ENCODE results near the gene ARAF. TPM values are rescaled to one million over a fixed set of nuclear protein-coding genes. Genes with fewer than 3 reads are reported as not detected.

Gene ARAF
- total RNA-seq (2021; ENCODE audit: unreplicated experiment): 35.4 TPM
- polyA plus RNA-seq (2012): 34.8 and 37.3 TPM in 2 replicates
- Bru-seq, nascent RNA: percentile 70 among the genes with signal in this experiment
- percentile 81 among the genes with signal in this experiment for BruChase-seq, experiment 1, labeled RNA remaining after a 6-hour chase
- BruChase-seq, experiment 2, labeled RNA remaining after a 2-hour chase: percentile 77 among the genes with signal in this experiment
- long read RNA-seq, transcript ARAF-202 (6 exons, 1,271 nt): minor isoform, 5 of 42 reads
- long read RNA-seq, transcript ARAF-203 (16 exons, 2,458 nt): major isoform, 15 of 42 reads
- long read RNA-seq, partial matches to known transcripts: 16 of 42 reads
- long read RNA-seq, other reads (novel, unspliced or antisense): 6 of 42 reads

DNA sequence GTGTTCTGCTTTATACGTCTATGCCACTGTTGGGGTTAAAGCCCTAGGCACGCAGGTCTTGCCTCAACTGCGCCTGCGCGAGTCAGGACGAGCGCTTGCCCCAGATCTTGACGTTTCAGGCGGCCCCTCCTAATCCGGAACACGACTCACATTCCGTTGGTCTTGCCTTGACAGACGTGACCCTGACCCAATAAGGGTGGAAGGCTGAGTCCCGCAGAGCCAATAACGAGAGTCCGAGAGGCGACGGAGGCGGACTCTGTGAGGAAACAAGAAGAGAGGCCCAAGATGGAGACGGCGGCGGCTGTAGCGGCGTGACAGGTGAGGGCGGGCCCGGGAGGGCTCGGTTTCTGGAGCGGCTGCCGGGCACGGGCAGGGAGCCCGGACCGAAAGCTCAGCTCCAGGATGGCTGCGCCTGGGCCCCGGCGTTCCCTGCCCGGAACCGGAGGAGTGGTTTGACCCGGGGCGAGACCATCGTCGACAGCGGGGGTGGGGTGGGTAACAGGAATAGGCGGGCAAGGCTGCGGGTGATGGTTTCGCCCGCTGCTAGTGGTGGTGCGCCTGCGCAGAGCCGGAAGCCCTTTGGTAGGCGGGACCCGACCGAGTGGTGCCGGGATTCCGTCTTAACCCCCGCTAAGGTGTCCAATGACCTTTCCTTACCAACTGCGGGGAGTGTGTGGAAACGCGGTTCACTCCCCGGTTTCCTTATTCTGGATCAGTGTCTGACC is at the start of gene ARAF:
ARAF (plus strand) TSS at position 272 of the 725 bp plus-strand sequence. CDS start 1,763 bp downstream, outside the sequence.
- Histone ChIP-seq H3K27me3 (ENCODE audit: insufficient read depth, low read length) (no peaks in the 10 kb centered on the region), H3K27ac (ENCODE audit: low read depth, low read length) (peak within 1 kb of the TSS; percentile 72), H2AFZ (ENCODE audit: low read depth, low read length, poor library complexity, severe bottlenecking) (no peak within 1 kb of the TSS), H3K4me1 (ENCODE audit: control insufficient read depth in 1 of 2, insufficient read depth in 2 of 2, low read length in 2 of 2) (peaks cover 0 to 15% of the 10 kb centered on the region in 2 experiments; a peak in 1 of 4 replicates), H4K20me1 (ENCODE audit: insufficient read depth) (no peaks in the 10 kb centered on the region), H3K9me2 (ENCODE audit: insufficient read depth) (no peaks in the 10 kb centered on the region), H3K36me3 (ENCODE audit: control insufficient read depth in 1 of 2, insufficient read depth in 2 of 2, low read length in 2 of 2) (peaks cover 0 to 3% of the 10 kb centered on the region in 2 experiments; a peak in 3 of 4 replicates), H3K4me2 (ENCODE audit: low read length) (peak within 1 kb of the TSS; percentile 84), H3K9ac (ENCODE audit: low read length) (peak within 1 kb of the TSS; percentile 74), H3K79me2 (ENCODE audit: insufficient read depth, low read length) (peaks cover 19% of the 10 kb centered on the region), H3K9me3 (ENCODE audit: control insufficient read depth in 1 of 2, insufficient read depth in 1 of 2, low read depth in 1 of 2, low read length in 2 of 2) (no peaks in the 10 kb centered on the region), H3K4me3 (replicated peaks in 1 of 2; ENCODE audit: low read depth in 1 of 2, low read length in 2 of 2) (peak within 1 kb of the TSS; percentile 65 to 79)
- BruUV-seq (replicated peaks): TSS peak; percentile 62
- ChIA-PET CTCF (no interaction called here), RAD21 (ENCODE audit: low non-redundant PET in 1 of 2, low total read pairs in 2 of 2, uncharacterized antibody in 2 of 2, unreplicated experiment in 2 of 2) (no interaction called here), POLR2A (no interaction called here)
- DNase-seq (ENCODE audit: low read depth, low spot score) (peak; percentile 99), ATAC-seq (peak; percentile 96)
- TF ChIP-seq, protein P1, sequence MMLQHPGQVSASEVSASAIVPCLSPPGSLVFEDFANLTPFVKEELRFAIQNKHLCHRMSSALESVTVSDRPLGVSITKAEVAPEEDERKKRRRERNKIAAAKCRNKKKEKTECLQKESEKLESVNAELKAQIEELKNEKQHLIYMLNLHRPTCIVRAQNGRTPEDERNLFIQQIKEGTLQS (IDR thresholded peaks at IDR 0.05): no peak
- TF ChIP-seq TCF7L2 (IDR thresholded peaks at IDR 0.05; ENCODE audit: borderline replicate concordance, extremely low read depth, insufficient read depth, insufficient read length) (peak; percentile 36), YY1 (IDR thresholded peaks at IDR 0.05; ENCODE audit: extremely low read depth, insufficient replicate concordance, low read depth, low read length) (peak; percentile 64), EGR1 (IDR thresholded peaks at IDR 0.05; ENCODE audit: low read depth) (no peak), ZNF274 (IDR thresholded peaks at IDR 0.05; ENCODE audit: low read depth, low read length) (no peak), EZH2phosphoT487 (IDR thresholded peaks at IDR 0.05; ENCODE audit: borderline replicate concordance) (no peak), POLR2AphosphoS5 (IDR thresholded peaks at IDR 0.05; ENCODE audit: low read depth, low read length) (peak; percentile 53; the same call in 1 of the 2 replicates), EZH2 (IDR thresholded peaks at IDR 0.05) (no peak), RAD21 (IDR thresholded peaks at IDR 0.05; ENCODE audit: low read depth) (no peak), JUND (IDR thresholded peaks at IDR 0.05) (no peak), POLR2A (IDR thresholded peaks at IDR 0.05; ENCODE audit: borderline replicate concordance, extremely low read depth, insufficient read depth, insufficient read length) (peak; percentile 33), SP1 (IDR thresholded peaks at IDR 0.05; ENCODE audit: low read depth) (no peak), SRF (IDR thresholded peaks at IDR 0.05; ENCODE audit: low read depth) (no peak)
- TF ChIP-seq, protein P2, sequence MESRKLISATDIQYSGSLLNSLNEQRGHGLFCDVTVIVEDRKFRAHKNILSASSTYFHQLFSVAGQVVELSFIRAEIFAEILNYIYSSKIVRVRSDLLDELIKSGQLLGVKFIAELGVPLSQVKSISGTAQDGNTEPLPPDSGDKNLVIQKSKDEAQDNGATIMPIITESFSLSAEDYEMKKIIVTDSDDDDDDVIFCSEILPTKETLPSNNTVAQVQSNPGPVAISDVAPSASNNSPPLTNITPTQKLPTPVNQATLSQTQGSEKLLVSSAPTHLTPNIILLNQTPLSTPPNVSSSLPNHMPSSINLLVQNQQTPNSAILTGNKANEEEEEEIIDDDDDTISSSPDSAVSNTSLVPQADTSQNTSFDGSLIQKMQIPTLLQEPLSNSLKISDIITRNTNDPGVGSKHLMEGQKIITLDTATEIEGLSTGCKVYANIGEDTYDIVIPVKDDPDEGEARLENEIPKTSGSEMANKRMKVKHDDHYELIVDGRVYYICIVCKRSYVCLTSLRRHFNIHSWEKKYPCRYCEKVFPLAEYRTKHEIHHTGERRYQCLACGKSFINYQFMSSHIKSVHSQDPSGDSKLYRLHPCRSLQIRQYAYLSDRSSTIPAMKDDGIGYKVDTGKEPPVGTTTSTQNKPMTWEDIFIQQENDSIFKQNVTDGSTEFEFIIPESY (IDR thresholded peaks at IDR 0.05; ENCODE audit: extremely low read depth, insufficient replicate concordance, low read length): no peak
- TF ChIP-seq, protein P3, sequence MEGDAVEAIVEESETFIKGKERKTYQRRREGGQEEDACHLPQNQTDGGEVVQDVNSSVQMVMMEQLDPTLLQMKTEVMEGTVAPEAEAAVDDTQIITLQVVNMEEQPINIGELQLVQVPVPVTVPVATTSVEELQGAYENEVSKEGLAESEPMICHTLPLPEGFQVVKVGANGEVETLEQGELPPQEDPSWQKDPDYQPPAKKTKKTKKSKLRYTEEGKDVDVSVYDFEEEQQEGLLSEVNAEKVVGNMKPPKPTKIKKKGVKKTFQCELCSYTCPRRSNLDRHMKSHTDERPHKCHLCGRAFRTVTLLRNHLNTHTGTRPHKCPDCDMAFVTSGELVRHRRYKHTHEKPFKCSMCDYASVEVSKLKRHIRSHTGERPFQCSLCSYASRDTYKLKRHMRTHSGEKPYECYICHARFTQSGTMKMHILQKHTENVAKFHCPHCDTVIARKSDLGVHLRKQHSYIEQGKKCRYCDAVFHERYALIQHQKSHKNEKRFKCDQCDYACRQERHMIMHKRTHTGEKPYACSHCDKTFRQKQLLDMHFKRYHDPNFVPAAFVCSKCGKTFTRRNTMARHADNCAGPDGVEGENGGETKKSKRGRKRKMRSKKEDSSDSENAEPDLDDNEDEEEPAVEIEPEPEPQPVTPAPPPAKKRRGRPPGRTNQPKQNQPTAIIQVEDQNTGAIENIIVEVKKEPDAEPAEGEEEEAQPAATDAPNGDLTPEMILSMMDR (IDR thresholded peaks at IDR 0.05 in 2 of 3, conservative IDR thresholded peaks at IDR 0.05 in 1 of 3; ENCODE audit: borderline replicate concordance in 1 of 3, insufficient read depth in 1 of 3, low read depth in 2 of 3, low read length in 2 of 3): no peak
- TF ChIP-seq, protein P4, sequence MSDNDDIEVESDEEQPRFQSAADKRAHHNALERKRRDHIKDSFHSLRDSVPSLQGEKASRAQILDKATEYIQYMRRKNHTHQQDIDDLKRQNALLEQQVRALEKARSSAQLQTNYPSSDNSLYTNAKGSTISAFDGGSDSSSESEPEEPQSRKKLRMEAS (IDR thresholded peaks at IDR 0.05): no peak
- intact Hi-C loops (cut with micrococcal nuclease): loop anchor here (5.0 to 10.0 kb wide), 4 partner anchors 66 to 934 kb away; partner anchors contain the start of genes CFP and ZNF81

Measured in HCT116 (cell line).